ENCODE measurements around the gene KRT76.

DNA sequence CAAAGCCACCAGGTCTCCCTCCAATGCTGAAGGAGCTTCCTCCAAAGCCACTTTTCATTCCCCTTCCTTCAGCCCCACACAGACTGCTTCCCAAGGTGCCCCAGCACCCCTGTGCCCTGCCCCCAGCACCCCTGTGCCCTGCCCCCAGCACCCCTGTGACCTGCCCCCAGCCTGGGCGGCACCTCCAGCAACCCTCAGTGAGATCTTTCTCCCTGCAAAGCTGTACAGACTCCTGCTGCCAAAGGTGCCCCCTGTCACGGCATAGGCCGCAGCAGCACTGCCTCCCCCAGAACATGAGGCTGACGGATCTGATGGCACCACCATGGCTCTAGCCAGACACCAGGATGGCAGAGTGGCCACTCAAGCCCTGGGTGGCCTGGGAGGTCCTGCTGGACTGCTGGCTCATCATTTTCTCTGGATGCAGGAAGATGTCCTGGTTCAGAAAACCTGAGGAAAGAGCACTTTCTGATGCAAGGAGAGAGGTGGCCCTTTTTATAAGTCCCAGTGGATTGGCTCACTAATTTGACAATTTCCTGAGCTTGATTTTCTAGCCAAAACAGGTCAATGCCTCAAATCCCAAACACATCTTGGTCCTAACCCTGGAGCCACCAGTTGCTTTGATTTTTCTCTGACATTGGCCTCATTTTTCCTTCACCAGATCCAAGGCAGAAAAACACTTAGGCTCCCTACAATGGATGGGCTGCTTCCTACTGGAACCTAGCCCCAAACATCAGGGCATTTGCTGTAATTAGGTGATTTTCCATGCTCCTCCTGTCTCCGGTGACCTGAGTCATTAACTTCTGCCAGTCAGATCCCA lies 41.1 kb downstream of the KRT76 start:
- TF ChIP-seq, protein P1, sequence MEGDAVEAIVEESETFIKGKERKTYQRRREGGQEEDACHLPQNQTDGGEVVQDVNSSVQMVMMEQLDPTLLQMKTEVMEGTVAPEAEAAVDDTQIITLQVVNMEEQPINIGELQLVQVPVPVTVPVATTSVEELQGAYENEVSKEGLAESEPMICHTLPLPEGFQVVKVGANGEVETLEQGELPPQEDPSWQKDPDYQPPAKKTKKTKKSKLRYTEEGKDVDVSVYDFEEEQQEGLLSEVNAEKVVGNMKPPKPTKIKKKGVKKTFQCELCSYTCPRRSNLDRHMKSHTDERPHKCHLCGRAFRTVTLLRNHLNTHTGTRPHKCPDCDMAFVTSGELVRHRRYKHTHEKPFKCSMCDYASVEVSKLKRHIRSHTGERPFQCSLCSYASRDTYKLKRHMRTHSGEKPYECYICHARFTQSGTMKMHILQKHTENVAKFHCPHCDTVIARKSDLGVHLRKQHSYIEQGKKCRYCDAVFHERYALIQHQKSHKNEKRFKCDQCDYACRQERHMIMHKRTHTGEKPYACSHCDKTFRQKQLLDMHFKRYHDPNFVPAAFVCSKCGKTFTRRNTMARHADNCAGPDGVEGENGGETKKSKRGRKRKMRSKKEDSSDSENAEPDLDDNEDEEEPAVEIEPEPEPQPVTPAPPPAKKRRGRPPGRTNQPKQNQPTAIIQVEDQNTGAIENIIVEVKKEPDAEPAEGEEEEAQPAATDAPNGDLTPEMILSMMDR (IDR thresholded peaks at IDR 0.05) = no peak
- no peak for TF ChIP-seq POLR2A (IDR thresholded peaks at IDR 0.05)
